CD14-positive monocyte (primary cell): ENCODE results near the gene DCLRE1B. TPM values are rescaled to one million over a fixed set of nuclear protein-coding genes. Genes with fewer than 3 reads are reported as not detected.
A peak's percentile ranks its signal among the peaks of the same experiment; 100 is the strongest.

Experiments used
- DNase-seq, 3 donors: peaks; one replicate each; pipeline ENCODE4 v3.0.0-alpha.2; 2011 to 2022
- H2AFZ ChIP-seq: 2 replicates; pipeline ENCODE4 v1.6.0; 2012; ENCODE audit warnings: mild to moderate bottlenecking, low read depth, low read length, inconsistent platforms; ENCODE audit not compliant: insufficient read depth, poor library complexity, severe bottlenecking
- H3K27ac ChIP-seq, 2 donors: 1 replicate in 1 of 2; 2 replicates in 1 of 2; pipeline ENCODE4 v1.5.1; 2012 to 2013; ENCODE audit warnings: low read length in 2 of 2, control low read depth in 1 of 2, inconsistent platforms in 1 of 2, low read depth in 1 of 2, mild to moderate bottlenecking in 1 of 2
- H3K27me3 ChIP-seq, 2 donors: one replicate each; pipeline versions ENCODE4 v1.6.0 to v1.6.1; 2011 to 2013; ENCODE audit warnings: low read length in 2 of 2; ENCODE audit not compliant: control insufficient read depth in 2 of 2, insufficient read depth in 2 of 2
- H3K36me3 ChIP-seq, 2 donors: replicated peaks in 1 of 2; 1 replicate in 1 of 2; 2 replicates in 1 of 2; pipeline versions ENCODE4 v1.5.1 to v1.6.1; 2012 to 2013; ENCODE audit warnings: low read length in 2 of 2, control low read depth in 1 of 2, inconsistent platforms in 1 of 2, mild to moderate bottlenecking in 1 of 2; ENCODE audit not compliant: insufficient read depth in 2 of 2, control insufficient read depth in 1 of 2
- H3K4me1 ChIP-seq, 2 donors: 1 replicate in 1 of 2; 2 replicates in 1 of 2; pipeline versions ENCODE4 v1.5.1 to v1.6.1; 2012 to 2013; ENCODE audit warnings: low read length in 2 of 2, control low read depth in 1 of 2, inconsistent platforms in 1 of 2, mild to moderate bottlenecking in 1 of 2, moderate library complexity in 1 of 2; ENCODE audit not compliant: insufficient read depth in 2 of 2, control insufficient read depth in 1 of 2
- H3K4me2 ChIP-seq: replicated peaks from 2 replicates; pipeline ENCODE3; 2012; ENCODE audit warnings: low read length, moderate library complexity, mild to moderate bottlenecking; ENCODE audit not compliant: poor library complexity, severe bottlenecking; ENCODE audit errors: extremely low read depth
- H3K4me3 ChIP-seq, 3 experiments: fragments of 200-600 bp in 1 of 3; sonication (generic) in 1 of 3; replicated peaks in 1 of 3; 1 replicate in 2 of 3; 2 replicates in 1 of 3; pipeline ENCODE4 v1.5.1; 2011 to 2013; ENCODE audit warnings: low read length in 3 of 3, mild to moderate bottlenecking in 3 of 3, control low read depth in 2 of 3, low read depth in 2 of 3, inconsistent platforms in 1 of 3, moderate library complexity in 1 of 3
- H3K79me2 ChIP-seq: 2 replicates; pipeline ENCODE4 v1.6.0; 2012; ENCODE audit warnings: mild to moderate bottlenecking, control low read depth, inconsistent platforms, low read length, moderate library complexity; ENCODE audit not compliant: insufficient read depth
- H3K9ac ChIP-seq: 2 replicates; pipeline ENCODE4 v1.6.0; 2017; ENCODE audit warnings: low read length, mild to moderate bottlenecking; ENCODE audit not compliant: insufficient read depth, poor library complexity, severe bottlenecking
- H3K9me3 ChIP-seq, 2 donors: replicated peaks in 1 of 2; 1 replicate in 1 of 2; 2 replicates in 1 of 2; pipeline versions ENCODE4 v1.5.1 to v1.6.1; 2012 to 2013; ENCODE audit warnings: low read length in 2 of 2, control low read depth in 1 of 2; ENCODE audit not compliant: control insufficient read depth in 1 of 2, insufficient read depth in 1 of 2
- H4K20me1 ChIP-seq: 2 replicates; pipeline ENCODE4 v1.6.0; 2012; ENCODE audit warnings: mild to moderate bottlenecking, low read length, control low read depth, moderate library complexity; ENCODE audit not compliant: insufficient read depth
- H3K27ac Mint-ChIP-seq, 7 donors: one replicate each; pipeline ENCODE4 v1.8.0; 2020; ENCODE audit warnings: mild to moderate bottlenecking in 7 of 7, mixed read lengths in 7 of 7, moderate library complexity in 6 of 7, inconsistent platforms in 2 of 7
- H3K27me3 Mint-ChIP-seq, 3 donors: one replicate each; pipeline ENCODE4 v1.8.0; 2021 to 2022; ENCODE audit warnings: low read depth in 3 of 3, mild to moderate bottlenecking in 3 of 3, mixed read lengths in 3 of 3, moderate library complexity in 3 of 3, inconsistent platforms in 1 of 3
- H3K36me3 Mint-ChIP-seq, 2 donors: one replicate each; pipeline ENCODE4 v1.8.0; 2020; ENCODE audit warnings: mixed read lengths in 2 of 2, inconsistent platforms in 1 of 2, mild to moderate bottlenecking in 1 of 2
- H3K4me1 Mint-ChIP-seq: one replicate; pipeline ENCODE4 v1.8.0; 2020; ENCODE audit warnings: mild to moderate bottlenecking, mixed read lengths
- H3K4me3 Mint-ChIP-seq, 2 donors: one replicate each; pipeline ENCODE4 v1.8.0; 2020; ENCODE audit warnings: mild to moderate bottlenecking in 2 of 2, mixed read lengths in 2 of 2, moderate library complexity in 1 of 2
- H3K9me3 Mint-ChIP-seq, 7 donors: one replicate each; pipeline ENCODE4 v1.8.0; 2020 to 2022; ENCODE audit warnings: mixed read lengths in 7 of 7, mild to moderate bottlenecking in 6 of 7, moderate library complexity in 6 of 7, inconsistent platforms in 2 of 7
- CTCF ChIP-seq: fragments of 200-600 bp; IDR thresholded peaks from one replicate; pipeline ENCODE4 v1.8.0; 2022; ENCODE audit warnings: antibody characterized with exemption, mild to moderate bottlenecking
- WGBS: methylation state at CpG from one replicate; pipeline ENCODE4 v1.1.5; 2013; ENCODE audit warnings: missing lambda C conversion rate; ENCODE audit not compliant: insufficient coverage; 5-methylcytosine and 5-hydroxymethylcytosine counted together
- intact Hi-C, 2 donors: fragments of 100-400 bp; cut with micrococcal nuclease; formaldehyde crosslinking; loops; one replicate each; pipeline versions ENCODE4 v1.15.0 to v1.15.1; 2023
- polyA plus RNA-seq, 3 donors: library from polyadenylated mRNA; depleted of rRNA in 1 of 3; unstranded in 2 of 3; stranded (reverse) in 1 of 3; fragments of 300-500 nt in 2 of 3; fragments of >200 nt in 1 of 3; fragmentation: Illumina TruSeq in 2 of 3; gene quantifications; 1 replicate in 2 of 3; 2 replicates in 1 of 3; pipeline ENCODE4 v1.2.3, GENCODE V29; 2012 to 2021

Gene DCLRE1B
- polyA plus RNA-seq, 3 donors: 3.0 to 5.7 (median 4.5) TPM

GRCh38 chr1:113924473-113924872 lies 19.3 kb downstream of the DCLRE1B start:
- H3K9me3 Mint-ChIP-seq: no peaks in the 10 kb centered on the region
- no peak overlapping the region for H3K9ac ChIP-seq
- no peaks in the 10 kb centered on the region for H4K20me1 ChIP-seq
- no peak overlapping the region for H3K4me3 ChIP-seq
- H3K27ac ChIP-seq: no peak overlapping the region
- H3K27me3 Mint-ChIP-seq: peaks cover 1 to 3% (median 2%) of the 10 kb centered on the region in 3 donors
- H2AFZ ChIP-seq: no peak overlapping the region
- peaks cover 8% of the 10 kb centered on the region for H3K79me2 ChIP-seq
- no peaks in the 10 kb centered on the region for H3K9me3 ChIP-seq
- peaks cover 30% of the 10 kb centered on the region for H3K4me1 Mint-ChIP-seq
- peak overlapping the region in 1 of 7 donors; percentile 63 for H3K27ac Mint-ChIP-seq
- H3K4me2 ChIP-seq: no peak overlapping the region
- intact Hi-C loops: loop anchor here in 1 of 2 donors (5.0 kb wide), 1 partner anchor 33 kb away; no protein-coding TSS in a partner anchor
- H3K4me1 ChIP-seq: peaks cover 27 to 30% of the 10 kb centered on the region in 2 donors
- H3K27me3 ChIP-seq: no peaks in the 10 kb centered on the region
- WGBS: 100% methylated on average over 2 of the region's 2 CpGs
- H3K4me3 Mint-ChIP-seq: no peak overlapping the region
- no peak for TF ChIP-seq CTCF
- no peaks in the 10 kb centered on the region for H3K36me3 ChIP-seq
- no peak for DNase-seq
- H3K36me3 Mint-ChIP-seq: no peaks in the 10 kb centered on the region

- peak overlapping the region; percentile 75 to 99 for H3K27ac ChIP-seq
- Mint-ChIP-seq H3K9me3 (no peaks in the 10 kb centered on the region), H3K4me1 (peaks cover 51% of the 10 kb centered on the region), H3K4me3 (peak overlapping the region; percentile 95 to 99), H3K36me3 (peaks cover 0 to 3% of the 10 kb centered on the region in 2 donors), H3K27ac (peak overlapping the region; percentile 98 to 100 (median 100)), H3K27me3 (peaks cover 1 to 5% (median 2%) of the 10 kb centered on the region in 3 donors)
- peak overlapping the region; percentile 80 for H3K4me2 ChIP-seq
- DNase-seq: peak in 2 of 3 donors; percentile 34
- peak overlapping the region; percentile 95 for H2AFZ ChIP-seq
- H3K27me3 ChIP-seq: no peaks in the 10 kb centered on the region
- WGBS: 0% methylated on average over 1 of the region's 6 CpGs
- H3K4me3 ChIP-seq: peak overlapping the region; percentile 61 to 99 (median 94)
- no peaks in the 10 kb centered on the region for H3K9me3 ChIP-seq
- intact Hi-C loops: no loop called here
- peaks cover 47 to 52% of the 10 kb centered on the region in 2 donors for H3K4me1 ChIP-seq
- TF ChIP-seq CTCF: no peak
- H3K36me3 ChIP-seq: no peaks in the 10 kb centered on the region
- H3K9ac ChIP-seq: peak overlapping the region; percentile 98
- peaks cover 47% of the 10 kb centered on the region for H3K79me2 ChIP-seq
- peaks cover 32% of the 10 kb centered on the region for H4K20me1 ChIP-seq
Measured at GRCh38 chr1:113928187-113928930, 23.2 kb downstream of the DCLRE1B start.
